Fibroblast of lung (primary cell): ENCODE data around the gene TRPM7.

ENCODE experiments used
- CTCF ChIP-seq, 2 donors: IDR thresholded peaks in 1 of 2; conservative IDR thresholded peaks in 1 of 2; 1 replicate in 1 of 2; 2 replicates in 1 of 2; pipeline ENCODE4 v1.5.1; 2011 to 2012; ENCODE audit warnings: low read length in 2 of 2, control low read depth in 1 of 2, inconsistent platforms in 1 of 2, low read depth in 1 of 2, mild to moderate bottlenecking in 1 of 2
- EZH2 ChIP-seq: IDR thresholded peaks from 2 replicates; pipeline ENCODE4 v1.5.1; 2012; ENCODE audit warnings: low read length, control low read depth, mild to moderate bottlenecking; ENCODE audit errors: missing control alignments

- TF ChIP-seq CTCF (conservative IDR thresholded peaks at IDR 0.05 in 1 of 2, IDR thresholded peaks at IDR 0.05 in 1 of 2; ENCODE audit: low read depth in 1 of 2, low read length in 2 of 2), result no peak
- no peak for TF ChIP-seq EZH2
Observed at GRCh38 chr15:50544368-50544767, 142.2 kb downstream of the TRPM7 start.
